ENCODE data around the gene LECT2. TPM values are rescaled to one million over a fixed set of nuclear protein-coding genes. Genes with fewer than 3 reads are reported as not detected.

The LECT2 gene
- not detected in 2 replicates for total RNA-seq

GRCh38 chr5:135954899-135955298 is at the start of gene LECT2:
TSS of gene LECT2 (minus strand) at chr5:135954983. CDS start at chr5:135954833, 150 bp downstream.

Other genes starting within 250 kb of the LECT2 start
- not detected in 2 replicates for gene SLC25A48, start 120.3 kb downstream of the LECT2 start, total RNA-seq
- gene IL9, start 59.1 kb downstream of the LECT2 start, total RNA-seq = not detected in 2 replicates
- 319 and 366 TPM in 2 replicates for gene TGFBI, start 74.0 kb upstream of the LECT2 start, total RNA-seq
- gene SMAD5, start 177.9 kb upstream of the LECT2 start, total RNA-seq = 57.4 and 68.7 TPM in 2 replicates
- gene SMIM32, start 238.2 kb upstream of the LECT2 start, total RNA-seq = not detected in 2 replicates